ENCODE data around the gene KCNMA1. TPM values are rescaled to one million over a fixed set of nuclear protein-coding genes. Genes with fewer than 3 reads are reported as not detected.

KCNMA1 gene
- total RNA-seq, 3 donors from 2014 or later: 13.6 to 37.8 (median 15.1) TPM

DNA sequence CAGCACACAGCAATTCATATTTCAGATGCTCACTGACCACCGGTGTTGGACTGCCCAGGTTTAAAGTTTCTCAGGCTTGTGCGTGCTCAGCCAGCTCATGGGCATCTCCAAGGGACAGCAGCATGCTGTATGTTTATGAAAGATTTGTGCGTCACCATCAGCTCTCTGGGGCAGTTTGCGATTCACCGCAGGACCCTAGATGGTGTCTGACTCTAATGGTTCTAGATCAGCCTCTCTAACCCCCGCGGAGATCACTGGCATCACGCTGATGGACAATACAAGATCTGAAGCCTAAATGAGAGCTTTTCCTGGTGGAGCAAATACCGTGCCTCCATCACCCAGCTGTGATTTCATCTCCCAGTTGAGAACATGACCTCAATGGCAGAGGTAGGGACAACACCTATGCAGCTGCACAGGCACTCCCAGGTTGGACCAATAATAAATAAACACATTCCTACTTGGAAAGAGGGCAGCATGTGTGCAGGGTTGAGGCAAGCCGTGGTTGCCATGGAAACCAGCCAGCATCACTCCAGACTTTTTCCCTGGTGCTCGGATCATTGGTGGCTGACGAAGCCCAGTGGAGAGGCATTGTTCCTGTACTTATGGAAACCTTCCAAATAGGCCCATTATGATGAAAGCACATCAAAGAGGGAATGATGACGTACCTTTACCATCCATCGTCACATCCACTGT, 253.6 kb downstream of the KCNMA1 start:
- DNase-seq (ENCODE audit: low spot score in 2 of 2): no peak
- H3K27me3 ChIP-seq: no peaks in the 10 kb centered on the region
- no peak overlapping the region for H3K4me3 ChIP-seq
- no peaks in the 10 kb centered on the region for H3K36me3 ChIP-seq
- H3K4me1 ChIP-seq: no peaks in the 10 kb centered on the region
- H3K9me3 ChIP-seq: no peaks in the 10 kb centered on the region
- H3K27ac ChIP-seq: no peak overlapping the region
- no peak for TF ChIP-seq POLR2AphosphoS5 (IDR thresholded peaks at IDR 0.05)
- TF ChIP-seq POLR2A (IDR thresholded peaks at IDR 0.05): no peak
- no peak for TF ChIP-seq CTCF (IDR thresholded peaks at IDR 0.05)
- intact Hi-C loops (cut with DNase I; ENCODE audit: low total_unique reads): loop anchor here (5.0 kb wide), 1 partner anchor 202 kb away; no protein-coding TSS in a partner anchor

GRCh38 chr10:77381750-77382149, 255.9 kb downstream of the KCNMA1 start:
- intact Hi-C loops (cut with DNase I; ENCODE audit: low total_unique reads): loop anchor here (5.0 kb wide), 1 partner anchor 199 kb away; no protein-coding TSS in a partner anchor
- Histone ChIP-seq H3K9me3 (no peaks in the 10 kb centered on the region), H3K4me1 (no peaks in the 10 kb centered on the region)

DNA sequence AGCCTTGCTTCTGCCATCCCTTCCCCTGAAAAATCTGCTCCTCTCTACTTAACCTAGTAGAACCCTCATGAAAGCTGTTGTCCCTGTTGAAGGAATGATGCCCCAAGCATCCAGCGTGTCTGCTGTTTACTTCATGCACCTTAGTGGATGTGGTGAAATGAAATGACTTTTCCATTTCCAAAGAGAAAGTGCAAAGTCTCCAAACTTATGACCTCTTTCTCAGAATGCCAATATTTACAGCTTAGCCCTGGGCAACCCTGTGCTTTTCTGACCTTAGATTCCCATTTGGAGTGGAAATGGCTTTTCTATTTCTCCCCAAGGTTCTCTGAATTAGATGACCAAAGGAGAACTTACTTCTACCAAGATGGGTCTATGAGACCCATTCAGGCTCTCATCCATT, 256.9 kb downstream of the KCNMA1 start:
- intact Hi-C loops (cut with DNase I; ENCODE audit: low total_unique reads): loop anchor here (5.0 kb wide), 1 partner anchor 198 kb away; no protein-coding TSS in a partner anchor
- DNase-seq (ENCODE audit: low spot score in 2 of 2): no peak
- no peaks in the 10 kb centered on the region for H3K27me3 ChIP-seq
- H3K27ac ChIP-seq: no peak overlapping the region
- H3K9me3 ChIP-seq: no peaks in the 10 kb centered on the region
- no peak for TF ChIP-seq POLR2A (IDR thresholded peaks at IDR 0.05)
- TF ChIP-seq CTCF (IDR thresholded peaks at IDR 0.05): no peak
- TF ChIP-seq POLR2AphosphoS5 (IDR thresholded peaks at IDR 0.05): no peak
- no peaks in the 10 kb centered on the region for H3K36me3 ChIP-seq
- no peak overlapping the region for H3K4me3 ChIP-seq
- H3K4me1 ChIP-seq: no peaks in the 10 kb centered on the region

More at GRCh38 chr10:77381750-77382149, 255.9 kb downstream of the KCNMA1 start:
- Histone ChIP-seq H3K27ac (no peak overlapping the region), H3K36me3 (no peaks in the 10 kb centered on the region), H3K4me3 (no peak overlapping the region), H3K27me3 (no peaks in the 10 kb centered on the region)
- TF ChIP-seq POLR2A (IDR thresholded peaks at IDR 0.05): no peak
- no peak for TF ChIP-seq CTCF (IDR thresholded peaks at IDR 0.05)
- TF ChIP-seq POLR2AphosphoS5 (IDR thresholded peaks at IDR 0.05): no peak
- DNase-seq (ENCODE audit: low spot score in 2 of 2): no peak

- no peak overlapping the region for H3K27ac ChIP-seq
- H3K27me3 ChIP-seq: no peaks in the 10 kb centered on the region
- no peak overlapping the region for H3K4me3 ChIP-seq
- H3K9me3 ChIP-seq: no peaks in the 10 kb centered on the region
- no peak for DNase-seq (ENCODE audit: low spot score in 2 of 2)
- H3K36me3 ChIP-seq: no peaks in the 10 kb centered on the region
- intact Hi-C loops (cut with DNase I; ENCODE audit: low total_unique reads): loop anchor here (5.0 kb wide), 1 partner anchor 198 kb away; no protein-coding TSS in a partner anchor
- H3K4me1 ChIP-seq: no peaks in the 10 kb centered on the region
- no peak for TF ChIP-seq POLR2AphosphoS5 (IDR thresholded peaks at IDR 0.05)
- TF ChIP-seq POLR2A (IDR thresholded peaks at IDR 0.05): no peak
- no peak for TF ChIP-seq CTCF (IDR thresholded peaks at IDR 0.05)
Observed at GRCh38 chr10:77380191-77380590, 257.4 kb downstream of the KCNMA1 start.
